CD4-positive, alpha-beta T cell treated with Interleukin-17A for 1 hour (primary cell): Measurements from ENCODE around the gene CCR5AS.
A peak's percentile ranks its signal among the peaks of the same experiment; 100 is the strongest.
"Not testable (repeated sequence)": the region's sequence is repeated elsewhere in the genome, so short reads cannot be mapped to it uniquely, and the experiment has no call there.

Experiments used
- DNase-seq: peaks from one replicate; pipeline ENCODE4 v3.0.0-alpha.2; 2020

Gene CCR5AS

DNA sequence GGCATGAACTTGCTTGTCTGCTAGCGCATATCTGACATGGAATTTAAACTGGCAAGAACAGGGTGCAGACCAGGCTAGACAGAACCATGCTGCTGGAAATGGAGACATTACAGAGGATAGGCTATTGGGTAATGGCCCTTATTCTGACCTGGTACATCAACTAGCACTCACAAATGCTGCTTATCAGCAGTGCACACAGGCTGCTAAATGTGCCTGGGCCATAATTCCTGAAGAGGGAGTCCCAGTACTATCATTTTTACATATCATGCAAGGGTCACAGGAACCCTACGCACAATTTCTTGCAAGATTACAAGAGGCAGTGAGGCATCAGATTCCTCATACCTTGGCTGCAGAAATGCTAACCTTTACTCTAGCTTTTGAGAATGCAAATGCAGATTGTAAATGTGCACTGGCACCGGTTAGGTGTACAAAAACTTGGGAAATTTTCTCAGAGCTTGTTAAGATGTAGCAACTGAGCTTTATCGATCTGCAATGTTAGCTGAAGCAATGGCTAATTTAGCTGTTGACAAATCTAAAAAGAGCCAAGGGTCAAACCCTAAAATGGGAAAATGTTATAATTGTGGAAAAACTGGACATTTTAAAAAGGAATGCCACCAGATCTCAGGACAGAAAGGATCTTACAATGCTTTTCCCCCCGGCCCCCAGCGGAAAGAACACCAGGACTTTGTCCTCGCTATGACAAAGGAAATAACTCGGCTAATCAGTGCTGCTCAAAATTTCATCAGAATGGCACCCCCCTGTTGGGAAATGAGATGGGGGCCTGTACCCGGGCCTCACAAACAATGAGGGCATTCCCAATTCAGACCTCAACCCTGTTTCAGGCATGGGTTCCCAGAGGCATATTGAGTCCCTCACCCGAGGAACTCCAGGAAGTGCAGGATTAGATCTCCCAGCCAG lies 21.3 kb upstream of the CCR5AS start:
- no peak for DNase-seq

- DNase-seq, result not testable (repeated sequence)
These were observed 20.5 kb upstream of the CCR5AS start for GRCh38 chr3:46427404-46427803.

GRCh38 chr3:46426476-46426875 lies 19.6 kb upstream of the CCR5AS start:
- DNase-seq, result not testable (repeated sequence)

- no peak for DNase-seq
These were observed 16.7 kb upstream of the CCR5AS start for GRCh38 chr3:46423588-46423987.

- no peak for DNase-seq
These were observed 15.8 kb upstream of the CCR5AS start for GRCh38 chr3:46422617-46423016.

- DNase-seq, result no peak
These were observed 14.1 kb upstream of the CCR5AS start for GRCh38 chr3:46420931-46421330.

- no peak for DNase-seq
These were observed 12.9 kb upstream of the CCR5AS start for GRCh38 chr3:46419816-46420215.

GRCh38 chr3:46417841-46418611 lies 11.2 kb upstream of the CCR5AS start:
- DNase-seq, result no peak

DNA sequence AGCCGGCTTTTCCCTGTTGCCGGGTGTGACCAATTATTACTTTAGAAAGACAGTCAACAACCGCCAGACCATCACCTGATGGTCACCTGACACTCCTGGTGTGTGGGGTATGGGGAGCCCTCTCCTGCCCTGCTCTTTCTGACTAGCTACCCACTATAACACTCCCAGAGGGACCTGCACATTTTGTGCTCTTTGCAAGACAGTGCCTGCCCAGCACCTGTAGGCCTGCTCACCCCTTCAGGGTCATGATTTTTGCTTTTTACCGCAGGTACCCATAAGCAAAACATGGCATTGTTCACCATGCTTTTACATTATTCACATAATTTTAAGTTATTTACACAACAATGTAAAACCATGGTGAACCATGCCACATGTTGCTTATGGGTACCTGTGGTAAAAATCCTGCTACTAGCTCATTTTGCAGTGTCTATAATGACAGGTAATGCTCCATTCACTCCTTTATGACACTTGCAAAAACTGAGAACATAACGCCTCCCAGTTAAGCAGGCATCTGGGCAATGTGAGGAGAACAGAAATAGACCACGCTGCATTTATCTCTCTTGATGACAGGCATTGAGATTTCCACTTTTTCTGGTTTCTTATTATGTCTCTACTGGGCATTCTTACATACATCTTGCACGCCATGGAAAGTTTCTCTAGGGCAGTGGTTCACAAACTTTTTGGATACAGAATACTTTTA lies 10.1 kb upstream of the CCR5AS start:
- DNase-seq, result no peak

- no peak for DNase-seq
These were observed 9.4 kb upstream of the CCR5AS start for GRCh38 chr3:46416125-46416810.

GRCh38 chr3:46414739-46415138 lies 7.9 kb upstream of the CCR5AS start:
- no peak for DNase-seq

DNA sequence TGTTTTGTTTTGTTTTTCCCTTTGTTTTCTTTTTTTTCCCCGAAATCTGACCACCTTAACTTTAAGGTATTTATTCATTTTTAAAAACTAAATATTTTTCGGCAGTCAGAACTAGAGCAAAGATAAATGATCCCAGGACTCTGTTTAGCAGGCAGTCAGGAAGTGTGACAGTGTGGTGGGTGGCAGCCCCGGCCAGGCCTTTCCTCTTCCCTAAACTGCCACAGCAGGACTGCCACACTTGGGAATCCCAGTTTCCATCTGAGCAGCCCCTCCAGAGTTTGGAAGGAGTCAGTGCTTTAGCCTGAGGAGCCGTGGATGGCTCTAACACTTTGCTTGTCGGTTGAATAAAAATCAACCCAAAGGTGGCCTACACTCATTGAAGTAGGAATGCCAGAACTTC lies 7.1 kb upstream of the CCR5AS start:
- DNase-seq, result no peak

DNA sequence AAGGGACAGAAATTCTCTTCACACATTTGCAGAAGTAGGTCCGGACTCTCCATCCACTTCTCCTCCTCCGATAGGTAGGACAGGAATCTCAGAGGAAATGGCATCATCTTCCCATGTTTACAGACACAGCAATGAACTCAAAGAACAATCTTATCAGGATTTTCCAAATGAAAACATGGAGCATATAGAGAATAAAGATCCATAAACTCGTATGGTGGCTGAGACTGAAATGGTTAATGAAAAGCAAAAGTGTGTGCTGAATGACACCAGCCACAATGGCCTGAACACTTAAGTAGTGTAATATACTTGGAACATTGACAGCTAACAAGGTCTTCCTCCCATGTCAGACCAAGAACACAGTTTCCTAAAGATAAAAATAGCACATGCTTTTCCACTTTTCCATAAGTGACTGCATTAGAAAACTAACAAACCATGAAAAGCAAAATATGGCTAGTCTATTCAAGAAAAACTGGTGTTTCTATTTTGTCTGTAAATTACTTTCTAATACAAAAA lies 6.0 kb upstream of the CCR5AS start:
- no peak for DNase-seq

DNA sequence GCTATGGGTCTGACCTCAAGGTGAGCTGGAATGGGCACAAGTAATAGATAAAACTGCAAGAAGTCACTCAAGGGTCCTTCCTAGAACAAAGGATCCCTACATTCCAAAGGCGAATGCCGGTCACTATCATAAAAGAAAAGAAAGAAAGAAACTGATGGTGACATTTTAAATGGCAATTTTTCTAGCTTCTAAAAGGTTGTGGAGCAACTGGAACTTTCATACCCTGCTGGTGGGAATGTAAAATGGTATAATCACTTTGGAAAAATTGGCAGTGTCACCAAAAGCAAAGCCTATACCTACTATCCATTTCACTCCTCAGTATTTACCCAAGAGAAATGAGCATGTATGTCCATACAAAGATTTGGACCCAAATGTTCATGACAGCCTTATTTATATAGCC lies 4.4 kb upstream of the CCR5AS start:
- no peak for DNase-seq

GRCh38 chr3:46410669-46411068 lies 3.8 kb upstream of the CCR5AS start:
- no peak for DNase-seq

DNA sequence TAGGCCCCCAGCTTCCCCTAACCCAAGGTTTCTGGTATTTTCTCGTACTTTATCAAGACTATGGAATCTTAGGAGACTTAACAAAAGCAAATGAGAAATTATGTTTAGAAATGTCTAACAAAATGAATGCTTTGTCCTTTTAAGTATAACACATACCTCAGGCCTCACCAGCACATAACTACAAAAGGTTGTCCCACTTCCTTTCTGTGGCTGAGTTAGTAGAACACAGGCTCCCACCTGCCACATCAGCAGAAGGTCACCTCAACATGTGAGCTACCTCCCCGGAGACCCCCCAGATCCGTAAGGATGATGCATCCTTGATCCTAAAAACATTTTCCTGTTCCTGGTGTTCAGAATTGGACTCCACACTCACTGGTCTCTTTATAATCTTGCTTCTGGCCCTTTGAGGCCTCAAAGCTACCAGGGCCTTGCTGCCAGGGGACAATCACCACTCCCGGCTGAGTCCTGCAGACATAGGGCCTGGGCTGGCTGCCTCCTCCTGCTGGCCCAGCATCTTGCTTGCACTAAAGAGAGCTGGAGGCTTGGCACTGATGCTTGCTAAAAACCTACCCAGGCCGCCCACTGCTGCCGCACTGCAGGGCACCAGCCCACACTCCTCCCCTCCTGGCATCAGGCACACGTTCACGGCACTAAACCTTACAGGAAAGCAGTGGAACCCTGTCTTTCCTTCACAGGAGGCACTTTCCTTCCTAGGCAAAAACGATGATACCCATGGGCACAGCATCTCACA lies 3.0 kb upstream of the CCR5AS start:
- no peak for DNase-seq

DNA sequence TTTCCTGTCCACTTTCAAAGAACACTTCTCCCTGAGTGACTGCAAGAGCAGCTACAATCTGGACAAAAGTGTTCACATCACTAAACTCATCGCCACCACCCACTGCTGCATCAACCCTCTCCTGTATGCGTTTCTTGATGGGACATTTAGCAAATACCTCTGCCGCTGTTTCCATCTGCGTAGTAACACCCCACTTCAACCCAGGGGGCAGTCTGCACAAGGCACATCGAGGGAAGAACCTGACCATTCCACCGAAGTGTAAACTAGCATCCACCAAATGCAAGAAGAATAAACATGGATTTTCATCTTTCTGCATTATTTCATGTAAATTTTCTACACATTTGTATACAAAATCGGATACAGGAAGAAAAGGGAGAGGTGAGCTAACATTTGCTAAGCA lies 2.0 kb upstream of the CCR5AS start:
- no peak for DNase-seq

GRCh38 chr3:46407970-46408369 lies 1.1 kb upstream of the CCR5AS start:
- no peak for DNase-seq

- DNase-seq, result peak; percentile 13
These were observed 451 bp downstream of the CCR5AS start for GRCh38 chr3:46406443-46406787.

DNA sequence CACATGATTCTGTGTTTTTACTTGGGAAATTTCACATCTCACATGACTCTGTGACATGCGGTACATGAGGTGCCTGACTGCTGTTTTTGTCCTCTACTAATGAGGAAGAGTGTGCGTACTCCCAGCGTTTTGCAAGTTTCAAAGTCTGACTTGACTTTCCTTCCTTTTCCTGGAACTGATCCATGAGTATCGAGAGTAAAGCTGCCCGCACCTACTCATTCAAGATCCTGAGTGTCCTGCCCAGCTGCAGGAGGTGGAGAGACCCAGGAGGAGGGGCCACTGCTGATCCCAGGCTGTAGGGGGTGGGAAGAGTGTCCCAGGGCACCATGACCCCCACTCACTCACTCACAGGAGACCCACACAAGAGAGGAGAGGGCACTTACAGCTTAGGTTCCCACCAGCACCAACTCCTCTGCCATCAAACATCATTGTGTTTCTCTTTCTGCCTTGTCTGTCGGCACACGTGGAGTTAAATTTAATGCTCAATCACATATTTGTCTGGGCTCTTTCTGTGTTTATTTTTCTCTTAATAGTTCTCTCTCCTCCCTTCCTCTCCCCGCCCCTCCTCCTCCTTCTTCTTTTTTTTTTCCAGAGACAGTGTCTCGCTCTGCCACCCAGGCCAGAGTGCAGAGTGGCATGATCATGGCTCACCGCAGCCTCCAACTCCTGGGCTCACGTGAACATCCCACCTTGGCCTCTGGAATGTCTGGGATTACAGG lies 1.4 kb downstream of the CCR5AS start:
- no peak for DNase-seq

DNA sequence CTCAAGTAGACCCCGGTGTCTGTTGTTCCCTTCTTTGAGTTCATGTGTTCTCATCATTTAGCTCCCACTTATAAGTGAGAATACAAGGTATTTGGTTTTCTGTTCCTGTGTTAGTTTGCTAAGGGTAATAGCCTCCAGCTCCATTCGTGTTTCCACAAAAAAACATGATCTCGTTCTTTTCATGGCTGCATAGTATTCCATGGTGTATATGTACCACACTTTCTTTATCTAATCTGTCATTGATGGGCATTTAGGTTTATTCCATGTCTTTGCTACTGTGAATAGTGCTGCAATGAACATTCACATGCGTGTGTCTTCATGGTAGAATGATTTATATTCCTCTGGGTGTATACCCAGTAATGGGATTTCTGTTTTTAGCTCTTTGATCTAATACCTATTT lies 4.0 kb downstream of the CCR5AS start:
- not testable (repeated sequence) for DNase-seq
